Measurements from ENCODE around the gene IKZF1.

- TF ChIP-seq CTCF (IDR thresholded peaks at IDR 0.05; ENCODE audit: low read depth, low read length) (no peak; the same call in 1 of the 2 replicates), EZH2phosphoT487 (IDR thresholded peaks at IDR 0.05; ENCODE audit: low read depth) (no peak)
Observed at GRCh38 chr7:50315739-50316671, 11.5 kb downstream of the IKZF1 start.

Data from OCI-LY3 (cell line).